K562 (cell line): Measurements from ENCODE around the gene HAGHL.

ENCODE experiments used
- GABPA ChIP-seq: fragments of 200-800 bp; sonication (Bioruptor generic); conservative IDR thresholded peaks from 2 replicates; pipeline ENCODE4 v1.6.1; 2016; ENCODE audit warnings: low read depth, missing genetic modification characterization, missing compliant biosample characterization
- KDM1A ChIP-seq, 2 experiments: fragments of 450-650 bp; IDR thresholded peaks; 2 replicates each; pipeline ENCODE4 v1.6.1; 2016; ENCODE audit warnings: mild to moderate bottlenecking in 2 of 2
- NCOA1 ChIP-seq: fragments of 450-650 bp; IDR thresholded peaks from 2 replicates; pipeline ENCODE4 v1.6.1; 2016; ENCODE audit warnings: low read depth
- SRSF1 ChIP-seq: fragments of 200-400 bp; formaldehyde crosslinking; IDR thresholded peaks from 2 replicates; pipeline ENCODE4 v1.6.1; 2017; ENCODE audit warnings: mild to moderate bottlenecking, low read depth, low read length, moderate library complexity
- TCF3 ChIP-seq: sonication (generic); formaldehyde crosslinking; IDR thresholded peaks from 2 replicates; pipeline ENCODE4 v1.4.0; 2020; ENCODE audit warnings: mild to moderate bottlenecking, missing genetic modification reagents
- ZNF140 ChIP-seq: fragments of 250-450 bp; sonication (Bioruptor Pico); IDR thresholded peaks from 2 replicates; pipeline ENCODE4 v1.8.0; 2021; ENCODE audit warnings: moderate library complexity, mild to moderate bottlenecking, inconsistent platforms

- no peak for TF ChIP-seq ZNF140 (CRISPR knock-in tag)
- TF ChIP-seq KDM1A (IDR thresholded peaks at IDR 0.05): no peak
- no peak for TF ChIP-seq NCOA1
- TF ChIP-seq TCF3: no peak
- no peak for TF ChIP-seq GABPA
- TF ChIP-seq SRSF1: no peak
Observed at GRCh38 chr16:730666-731509, 4.0 kb downstream of the HAGHL start.
